ENCODE results near the gene RANGRF.

DNA sequence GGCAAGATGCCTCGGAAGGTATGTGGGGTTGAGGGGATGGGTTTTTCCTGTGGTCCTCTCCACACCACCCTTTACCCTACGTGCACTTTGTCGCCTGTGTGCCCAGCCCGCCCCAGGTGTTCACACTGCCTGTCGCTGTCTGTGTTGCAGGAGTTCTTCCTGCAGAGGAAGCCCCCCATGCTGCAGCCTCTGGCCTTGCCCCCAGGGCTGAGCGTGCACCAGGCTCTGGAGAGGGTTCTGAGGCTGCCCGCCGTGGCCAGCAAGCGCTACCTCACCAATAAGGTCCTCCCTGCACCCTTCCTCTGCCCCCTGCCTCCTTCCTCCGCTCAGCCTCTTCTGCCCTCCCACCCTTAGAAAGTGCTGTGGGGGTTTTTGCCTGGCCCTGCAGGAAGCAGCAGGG is 24.1 kb upstream of the RANGRF start:
- TF ChIP-seq SIN3A (IDR thresholded peaks at IDR 0.05; ENCODE audit: borderline replicate concordance, insufficient read depth, low read length) (no peak), FOXP2 (optimal IDR thresholded peaks at IDR 0.05; ENCODE audit: borderline replicate concordance, extremely low read depth, extremely low read length, insufficient read depth) (no peak)
